ENCODE data around the gene KPNB1. TPM values are rescaled to one million over a fixed set of nuclear protein-coding genes. Genes with fewer than 3 reads are reported as not detected.
A peak's percentile ranks its signal among the peaks of the same experiment; 100 is the strongest.

Gene KPNB1
- total and polyA plus RNA-seq, 2 experiments from 2014 or later, result 274 to 599 TPM

GRCh38 chr17:47707884-47708283 lies 58.2 kb downstream of the KPNB1 start:
- Mint-ChIP-seq H3K9me3 (no peaks in the 10 kb centered on the region), H3K4me1 (peaks cover 8% of the 10 kb centered on the region), H3K27me3 (ENCODE audit: insufficient read depth, low read depth, poor library complexity) (peaks cover 23% of the 10 kb centered on the region), H3K36me3 (ENCODE audit: low read depth) (peaks cover 3% of the 10 kb centered on the region; the same call in 1 of the 3 replicates), H3K27ac (no peak overlapping the region), H3K4me3 (peak overlapping the region; percentile 69)
- Histone ChIP-seq H3F3A (replicated peaks; ENCODE audit: low read depth) (peaks cover 7% of the 10 kb centered on the region; the same call in 1 of the 2 replicates), H3K4me2 (peak overlapping the region; percentile 81; the same call in 1 of the 2 replicates), H3K4me1 (ENCODE audit: insufficient read depth) (peaks cover 5% of the 10 kb centered on the region; the same call in 1 of the 2 replicates), H3K27me3 (ENCODE audit: insufficient read depth) (peaks cover 28% of the 10 kb centered on the region), H3K27ac (ENCODE audit: low read depth) (no peak overlapping the region), H3K79me2 (replicated peaks; ENCODE audit: insufficient read depth) (no peaks in the 10 kb centered on the region), H4K20me1 (replicated peaks; ENCODE audit: insufficient read depth) (peaks cover 5% of the 10 kb centered on the region; the same call in 1 of the 2 replicates), H3K36me3 (ENCODE audit: insufficient read depth) (no peaks in the 10 kb centered on the region), H3K4me3 (peak overlapping the region; percentile 56), H2AFZ (peak overlapping the region; percentile 66; the same call in 1 of the 2 replicates), H3K9me2 (ENCODE audit: insufficient read depth) (no peaks in the 10 kb centered on the region)
- DNase-seq (ENCODE audit: low spot score), result peak; percentile 39
- peak; percentile 42 for ATAC-seq
- TF ChIP-seq REST (IDR thresholded peaks at IDR 0.05; ENCODE audit: unreplicated experiment) (peak; percentile 56), STAT1 (IDR thresholded peaks at IDR 0.05; ENCODE audit: unreplicated experiment) (no peak)

- Mint-ChIP-seq H3K27ac (no peak overlapping the region), H3K36me3 (ENCODE audit: low read depth) (peaks cover 3% of the 10 kb centered on the region; the same call in 1 of the 3 replicates), H3K4me1 (peaks cover 8% of the 10 kb centered on the region), H3K4me3 (peak overlapping the region; percentile 69), H3K27me3 (ENCODE audit: insufficient read depth, low read depth, poor library complexity) (peaks cover 28% of the 10 kb centered on the region), H3K9me3 (no peaks in the 10 kb centered on the region)
- Histone ChIP-seq H3K4me1 (ENCODE audit: insufficient read depth) (peaks cover 5% of the 10 kb centered on the region; the same call in 1 of the 2 replicates), H3K27me3 (ENCODE audit: insufficient read depth) (peaks cover 28% of the 10 kb centered on the region), H4K20me1 (replicated peaks; ENCODE audit: insufficient read depth) (peaks cover 5% of the 10 kb centered on the region; the same call in 1 of the 2 replicates), H3F3A (replicated peaks; ENCODE audit: low read depth) (peaks cover 7% of the 10 kb centered on the region; the same call in 1 of the 2 replicates), H3K79me2 (replicated peaks; ENCODE audit: insufficient read depth) (no peaks in the 10 kb centered on the region), H3K4me3 (peak overlapping the region; percentile 56), H3K27ac (ENCODE audit: low read depth) (no peak overlapping the region), H3K36me3 (ENCODE audit: insufficient read depth) (no peaks in the 10 kb centered on the region), H3K4me2 (peak overlapping the region; percentile 81), H3K9me2 (ENCODE audit: insufficient read depth) (no peaks in the 10 kb centered on the region), H2AFZ (peak overlapping the region; percentile 66; the same call in 1 of the 2 replicates)
- DNase-seq (ENCODE audit: low spot score), result peak; percentile 72
- peak; percentile 62 for ATAC-seq
- TF ChIP-seq ETS1 (IDR thresholded peaks at IDR 0.05) (no peak), EZH2 (IDR thresholded peaks at IDR 0.05; ENCODE audit: low read depth, unreplicated experiment) (no peak), POLR2AphosphoS5 (IDR thresholded peaks at IDR 0.05; ENCODE audit: low read depth) (no peak)
These were observed 58.7 kb downstream of the KPNB1 start for GRCh38 chr17:47708312-47708863.
